ENCODE measurements around the gene HSPBP1. TPM values are rescaled to one million over a fixed set of nuclear protein-coding genes. Genes with fewer than 3 reads are reported as not detected.

Gene HSPBP1
- total RNA-seq, 4 donors from 2014 or later, result 17.9 to 46.7 (median 36.7) TPM

DNA sequence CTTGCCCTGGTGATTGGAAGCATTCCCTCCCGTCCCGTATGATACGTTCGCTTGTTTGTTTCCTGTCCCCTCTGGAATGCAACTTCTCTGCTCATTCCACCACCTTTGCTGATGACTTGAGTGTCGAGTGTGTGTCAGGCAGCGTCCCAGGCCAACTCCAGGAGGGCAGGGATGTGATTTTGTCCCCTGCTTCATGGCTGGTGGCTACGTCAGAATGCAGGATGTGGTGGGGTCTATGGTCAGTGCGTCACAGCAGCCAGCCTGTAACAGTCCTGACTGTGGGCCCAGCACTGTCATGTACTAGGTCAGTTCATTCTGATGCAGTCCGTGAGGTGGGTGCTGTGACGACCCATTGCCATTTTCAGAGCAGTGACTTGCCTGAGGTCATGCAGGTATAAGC is 20.1 kb upstream of the HSPBP1 start:
- H3K4me3 ChIP-seq, result no peak overlapping the region
- H3K27ac ChIP-seq, result no peak overlapping the region
- no peaks in the 10 kb centered on the region for H3K36me3 ChIP-seq
- no peaks in the 10 kb centered on the region for H3K9me3 ChIP-seq
- H3K27me3 ChIP-seq, result no peaks in the 10 kb centered on the region
- TF ChIP-seq, protein P1, sequence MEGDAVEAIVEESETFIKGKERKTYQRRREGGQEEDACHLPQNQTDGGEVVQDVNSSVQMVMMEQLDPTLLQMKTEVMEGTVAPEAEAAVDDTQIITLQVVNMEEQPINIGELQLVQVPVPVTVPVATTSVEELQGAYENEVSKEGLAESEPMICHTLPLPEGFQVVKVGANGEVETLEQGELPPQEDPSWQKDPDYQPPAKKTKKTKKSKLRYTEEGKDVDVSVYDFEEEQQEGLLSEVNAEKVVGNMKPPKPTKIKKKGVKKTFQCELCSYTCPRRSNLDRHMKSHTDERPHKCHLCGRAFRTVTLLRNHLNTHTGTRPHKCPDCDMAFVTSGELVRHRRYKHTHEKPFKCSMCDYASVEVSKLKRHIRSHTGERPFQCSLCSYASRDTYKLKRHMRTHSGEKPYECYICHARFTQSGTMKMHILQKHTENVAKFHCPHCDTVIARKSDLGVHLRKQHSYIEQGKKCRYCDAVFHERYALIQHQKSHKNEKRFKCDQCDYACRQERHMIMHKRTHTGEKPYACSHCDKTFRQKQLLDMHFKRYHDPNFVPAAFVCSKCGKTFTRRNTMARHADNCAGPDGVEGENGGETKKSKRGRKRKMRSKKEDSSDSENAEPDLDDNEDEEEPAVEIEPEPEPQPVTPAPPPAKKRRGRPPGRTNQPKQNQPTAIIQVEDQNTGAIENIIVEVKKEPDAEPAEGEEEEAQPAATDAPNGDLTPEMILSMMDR (IDR thresholded peaks at IDR 0.05), result no peak
- TF ChIP-seq POLR2A (IDR thresholded peaks at IDR 0.05), result no peak
- TF ChIP-seq EP300 (IDR thresholded peaks at IDR 0.05), result no peak
- no peak for TF ChIP-seq POLR2AphosphoS5 (IDR thresholded peaks at IDR 0.05)
- H3K4me1 ChIP-seq, result peaks cover 12% of the 10 kb centered on the region
- 95% methylated on average over 9 of the region's 10 CpGs for WGBS
- DNase-seq (ENCODE audit: low spot score in 2 of 2), result no peak

DNA sequence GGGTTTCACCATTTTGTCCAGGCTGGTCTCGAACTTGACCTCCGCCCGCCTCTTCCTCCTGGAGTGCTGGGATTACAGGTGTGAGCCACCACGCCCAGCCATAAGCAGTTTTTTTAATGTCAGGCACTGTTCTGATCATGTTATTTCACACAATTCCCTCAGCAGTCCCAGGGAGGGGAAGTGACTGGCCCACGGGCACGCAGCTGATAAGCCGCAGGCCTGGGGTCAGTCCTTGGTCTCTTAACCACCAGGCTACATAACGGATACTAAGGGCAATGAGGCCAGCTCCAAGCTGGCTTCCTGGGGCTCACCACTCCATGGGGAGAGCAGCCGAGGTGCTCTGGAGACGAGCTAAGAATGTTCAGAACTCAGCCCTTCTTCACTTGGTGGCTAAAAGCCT is 17.4 kb upstream of the HSPBP1 start:
- peaks cover 12% of the 10 kb centered on the region for H3K4me1 ChIP-seq
- no peak for DNase-seq (ENCODE audit: low spot score in 2 of 2)
- TF ChIP-seq POLR2A (IDR thresholded peaks at IDR 0.05), result no peak
- no peak for TF ChIP-seq EP300 (IDR thresholded peaks at IDR 0.05)
- TF ChIP-seq, protein P1 (IDR thresholded peaks at IDR 0.05), result no peak
- no peak for TF ChIP-seq POLR2AphosphoS5 (IDR thresholded peaks at IDR 0.05)
- 86% methylated on average over 10 of the region's 10 CpGs for WGBS
- H3K4me3 ChIP-seq, result no peak overlapping the region
- H3K9me3 ChIP-seq, result no peaks in the 10 kb centered on the region
- H3K27ac ChIP-seq, result no peak overlapping the region
- no peaks in the 10 kb centered on the region for H3K36me3 ChIP-seq
- no peaks in the 10 kb centered on the region for H3K27me3 ChIP-seq

DNA sequence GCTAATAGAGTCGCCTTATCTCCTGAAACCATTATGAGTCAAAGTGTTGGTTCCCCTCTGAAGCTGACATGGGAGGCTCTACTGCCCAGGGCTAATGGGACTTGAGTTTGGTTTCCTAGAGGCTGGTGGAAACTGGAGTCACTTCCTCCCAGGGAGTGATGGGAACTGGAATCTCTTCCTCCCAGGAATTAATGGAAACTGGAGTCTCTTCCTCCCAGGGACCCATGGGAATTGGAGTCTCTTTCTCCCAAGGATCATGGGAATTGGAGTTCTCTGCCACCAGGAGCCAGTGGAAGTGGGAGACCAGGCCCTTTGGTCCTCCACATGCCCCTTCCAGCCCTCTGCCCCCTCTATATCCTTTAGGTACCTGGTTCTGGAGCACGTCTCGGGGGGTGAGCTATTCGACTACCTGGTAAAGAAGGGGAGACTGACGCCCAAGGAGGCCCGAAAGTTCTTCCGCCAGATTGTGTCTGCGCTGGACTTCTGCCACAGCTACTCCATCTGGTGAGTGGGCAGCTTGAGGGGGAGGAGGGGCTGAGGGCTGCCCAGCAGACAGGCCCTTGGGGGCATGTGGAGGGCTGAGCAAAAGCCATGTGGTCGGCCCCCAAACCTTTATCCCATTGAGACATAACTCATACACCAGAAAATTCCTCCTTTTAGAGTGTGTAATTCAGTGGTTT is 9.3 kb upstream of the HSPBP1 start:
- no peak for TF ChIP-seq EP300 (IDR thresholded peaks at IDR 0.05)
- no peak for TF ChIP-seq POLR2A (IDR thresholded peaks at IDR 0.05)
- no peak for TF ChIP-seq POLR2AphosphoS5 (IDR thresholded peaks at IDR 0.05)
- TF ChIP-seq, protein P1 (IDR thresholded peaks at IDR 0.05), result no peak
- no peak for DNase-seq (ENCODE audit: low spot score in 2 of 2)
- Histone ChIP-seq H3K27me3 (peaks cover 3% of the 10 kb centered on the region), H3K36me3 (no peaks in the 10 kb centered on the region), H3K4me1 (peaks cover 2% of the 10 kb centered on the region), H3K9me3 (no peaks in the 10 kb centered on the region), H3K4me3 (no peak overlapping the region), H3K27ac (no peak overlapping the region)
- WGBS, result 84% methylated on average over 3 of the region's 9 CpGs

DNA sequence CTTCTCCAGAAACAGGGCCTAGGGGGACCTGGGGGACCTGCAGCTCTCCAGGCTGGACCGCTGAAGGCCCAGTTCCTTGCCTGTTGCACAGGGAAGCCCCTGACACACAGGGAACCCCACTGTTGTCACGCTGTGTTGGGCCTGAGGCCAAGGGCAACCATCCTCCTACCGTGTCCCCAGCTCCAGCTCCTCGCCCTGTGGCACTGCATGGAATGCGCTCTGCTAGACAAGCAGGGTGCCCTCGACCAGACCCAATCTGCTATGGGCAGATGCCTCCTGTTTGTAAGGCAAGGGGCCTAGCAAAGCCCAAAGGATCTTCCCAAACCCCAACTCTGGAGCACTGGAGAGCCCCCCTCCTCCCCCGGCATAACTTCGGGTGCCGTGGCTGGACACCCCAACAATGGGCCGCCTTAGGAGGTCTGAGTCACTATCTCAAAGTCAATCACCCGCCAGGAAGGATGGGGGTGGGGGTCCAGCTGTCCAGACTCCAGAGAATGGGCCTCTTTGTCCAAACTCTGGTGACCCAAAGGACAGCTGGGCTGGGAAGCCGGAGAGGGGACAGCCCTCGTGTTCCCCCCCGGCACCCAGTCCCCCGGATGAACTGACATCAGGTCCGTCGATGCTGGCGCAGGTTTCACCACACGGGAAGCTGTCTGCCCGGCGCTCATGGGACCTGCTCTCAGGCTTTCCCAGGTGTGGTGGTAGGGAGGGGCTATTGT is 7.6 kb upstream of the HSPBP1 start:
- peaks cover 20% of the 10 kb centered on the region for H3K27me3 ChIP-seq
- no peak overlapping the region for H3K27ac ChIP-seq
- DNase-seq (ENCODE audit: low spot score in 2 of 2), result no peak
- H3K9me3 ChIP-seq, result no peaks in the 10 kb centered on the region
- H3K4me3 ChIP-seq, result no peak overlapping the region
- TF ChIP-seq POLR2A (IDR thresholded peaks at IDR 0.05) (no peak), POLR2AphosphoS5 (IDR thresholded peaks at IDR 0.05) (no peak), EP300 (IDR thresholded peaks at IDR 0.05) (no peak)
- TF ChIP-seq, protein P1 (IDR thresholded peaks at IDR 0.05), result no peak
- WGBS, result 100% methylated on average over 1 of the region's 21 CpGs
- H3K36me3 ChIP-seq, result no peaks in the 10 kb centered on the region
- peaks cover 9% of the 10 kb centered on the region for H3K4me1 ChIP-seq

DNA sequence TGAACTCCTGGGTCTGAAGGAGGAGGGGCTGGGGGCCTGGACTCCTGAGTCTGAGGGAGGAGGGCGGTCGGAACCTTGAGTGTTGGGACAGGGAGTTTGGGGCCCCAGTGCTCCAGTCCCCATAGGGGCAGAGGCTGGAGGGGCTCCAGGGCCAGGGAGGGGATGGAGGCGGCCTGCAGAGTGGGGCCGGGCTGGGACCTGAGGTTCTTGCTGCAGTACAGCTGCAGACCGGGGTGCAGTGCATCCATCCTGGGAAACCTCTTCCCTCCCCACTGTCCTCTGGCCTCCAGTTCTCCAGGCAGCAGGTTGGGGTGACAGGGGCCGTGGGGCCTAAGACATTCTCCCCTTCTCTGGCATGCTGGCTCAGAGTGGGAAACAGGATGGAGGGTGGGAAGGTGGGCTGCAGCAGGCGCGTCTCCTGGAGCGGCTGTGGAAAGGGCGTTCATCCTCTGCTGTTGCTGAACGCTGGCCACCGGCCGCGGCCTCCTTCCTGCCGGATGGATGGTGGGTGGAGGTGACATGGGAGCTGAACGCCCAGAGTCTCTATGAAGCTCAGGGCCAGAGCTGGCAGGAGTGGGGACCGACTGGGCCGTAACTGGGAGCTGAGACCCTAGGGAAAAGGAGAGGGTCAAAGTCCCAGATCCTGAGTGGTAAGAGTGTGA is 5.5 kb upstream of the HSPBP1 start:
- no peak for DNase-seq (ENCODE audit: low spot score in 2 of 2)
- TF ChIP-seq POLR2A (IDR thresholded peaks at IDR 0.05) (no peak), EP300 (IDR thresholded peaks at IDR 0.05) (no peak), POLR2AphosphoS5 (IDR thresholded peaks at IDR 0.05) (no peak)
- TF ChIP-seq, protein P1 (IDR thresholded peaks at IDR 0.05), result no peak
- H3K4me1 ChIP-seq, result peaks cover 15% of the 10 kb centered on the region
- no peaks in the 10 kb centered on the region for H3K36me3 ChIP-seq
- no peak overlapping the region for H3K4me3 ChIP-seq
- no peak overlapping the region for H3K27ac ChIP-seq
- peaks cover 22% of the 10 kb centered on the region for H3K27me3 ChIP-seq
- WGBS, result 73% methylated on average over 5 of the region's 18 CpGs
- no peaks in the 10 kb centered on the region for H3K9me3 ChIP-seq
